ENCODE results near the gene MSL2. TPM values are rescaled to one million over a fixed set of nuclear protein-coding genes. Genes with fewer than 3 reads are reported as not detected.

The MSL2 gene
- total RNA-seq (2021; ENCODE audit: unreplicated experiment): 35.6 TPM
- polyA plus RNA-seq (2012; ENCODE audit: insufficient read length): 23.7 TPM
- percentile 96 among the genes with signal in this experiment for Bru-seq, nascent RNA
- BruChase-seq, experiment 1, labeled RNA remaining after a 2-hour chase: percentile 97 among the genes with signal in this experiment
- percentile 93 among the genes with signal in this experiment for BruChase-seq, experiment 2, labeled RNA remaining after a 6-hour chase
- long read RNA-seq, full-length matches to known transcripts: 13 of 23 reads
- long read RNA-seq, partial matches to known transcripts: 0 of 23 reads
- long read RNA-seq, other reads (novel, unspliced or antisense): 10 of 23 reads

DNA sequence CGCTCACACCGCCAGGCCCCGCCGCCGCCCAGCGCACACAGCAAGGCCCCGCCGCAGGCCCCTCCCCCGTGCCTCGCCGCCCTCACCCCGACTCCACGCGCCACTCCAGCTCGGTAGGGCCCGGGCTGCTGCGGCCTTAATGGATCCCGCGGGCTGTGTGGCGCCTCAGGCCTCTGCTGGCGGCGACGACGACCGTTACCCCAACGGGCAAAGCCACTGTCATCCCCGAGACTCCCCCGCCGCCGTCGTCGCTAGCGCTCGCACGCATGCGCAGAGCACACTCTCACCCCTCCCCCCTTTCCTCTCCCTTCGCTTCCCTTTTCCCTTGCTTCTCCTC, at the start of gene MSL2:
Gene MSL2 (minus strand): TSS at position 272 of the 337 bp plus-strand sequence. CDS start 1,222 bp downstream, outside the sequence.
- POLR2A ChIA-PET: interaction anchor here (0.6 to 0.9 kb wide), 7 partner anchors 13 to 557 kb away, joined by 3 to 15 read pairs (median 7); partner anchors contain the start of gene STAG1
- BruUV-seq (replicated peaks): no TSS peak
- Histone ChIP-seq H3K36me3 (ENCODE audit: control insufficient read depth, insufficient read depth, low read length) (no peaks in the 10 kb centered on the region; the same call in 1 of the 2 replicates), H3K4me3 (ENCODE audit: low read depth in 2 of 2, low read length in 2 of 2) (peak within 1 kb of the TSS; percentile 97), H3K27me3 (ENCODE audit: control insufficient read depth, insufficient read depth, low read length) (no peaks in the 10 kb centered on the region), H3K4me1 (ENCODE audit: control insufficient read depth, insufficient read depth, low read length) (peaks cover 9% of the 10 kb centered on the region), H3K9me3 (ENCODE audit: control insufficient read depth, insufficient read depth, low read depth, low read length) (no peaks in the 10 kb centered on the region), H3K27ac (ENCODE audit: low read length) (peak within 1 kb of the TSS; percentile 100)
- in situ Hi-C loops (cut with HindIII; ENCODE audit: low pct_unique_long_range_greater_than_20kb, low sequenced_read_pairs) (no loop called here), intact Hi-C loops (cut with micrococcal nuclease; ENCODE audit: unreplicated experiment) (no loop called here)
- DNase-seq (ENCODE audit: low read depth, low spot score) (no peak), ATAC-seq (no peak)
- CTCF ChIA-PET: interaction anchor here (0.6 kb wide), 2 partner anchors 16 to 1006 kb away, joined by 5 to 8 read pairs; no protein-coding TSS in a partner anchor
- TF ChIP-seq SIN3A (IDR thresholded peaks at IDR 0.05; ENCODE audit: borderline replicate concordance, insufficient read depth, low read depth, low read length): no peak; the same call in 1 of the 2 replicates

DNA sequence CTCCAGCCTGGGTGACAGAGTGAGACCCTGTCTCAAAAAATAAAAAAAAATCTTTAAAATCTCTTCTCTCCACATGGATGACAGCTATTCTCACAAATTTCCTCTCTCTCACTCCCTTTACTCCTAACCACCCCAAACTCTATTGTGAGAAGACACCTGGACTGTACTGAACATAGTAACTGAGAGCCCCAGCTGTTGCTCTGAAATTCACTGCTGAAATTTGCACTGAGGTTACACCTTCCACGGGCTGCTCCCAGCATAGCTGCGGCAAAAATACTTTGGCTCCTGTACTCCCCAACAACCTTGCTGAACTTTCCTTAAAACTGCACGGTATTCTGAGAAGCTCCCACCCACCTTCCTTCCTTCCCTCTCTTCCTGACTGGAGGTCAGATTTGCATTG, 49.6 kb upstream of the MSL2 start:
- H3K36me3 ChIP-seq (ENCODE audit: control insufficient read depth, insufficient read depth, low read length): no peaks in the 10 kb centered on the region
- POLR2A ChIA-PET: no interaction called here
- BruUV-seq (replicated peaks): no TSS peak
- H3K27ac ChIP-seq (ENCODE audit: low read length): no peak overlapping the region
- in situ Hi-C loops (cut with HindIII; ENCODE audit: low pct_unique_long_range_greater_than_20kb, low sequenced_read_pairs): no loop called here
- no peak overlapping the region for H3K4me3 ChIP-seq (ENCODE audit: low read depth in 2 of 2, low read length in 2 of 2)
- H3K9me3 ChIP-seq (ENCODE audit: control insufficient read depth, insufficient read depth, low read depth, low read length): no peaks in the 10 kb centered on the region
- intact Hi-C loops (cut with micrococcal nuclease; ENCODE audit: unreplicated experiment): loop anchor here (10.0 kb wide), 1 partner anchor 171 kb away; no protein-coding TSS in a partner anchor
- no peaks in the 10 kb centered on the region for H3K27me3 ChIP-seq (ENCODE audit: control insufficient read depth, insufficient read depth, low read length)
- ATAC-seq (no peak), DNase-seq (ENCODE audit: low read depth, low spot score) (no peak)
- CTCF ChIA-PET: no interaction called here
- no peaks in the 10 kb centered on the region for H3K4me1 ChIP-seq (ENCODE audit: control insufficient read depth, insufficient read depth, low read length)
- TF ChIP-seq, protein P1, sequence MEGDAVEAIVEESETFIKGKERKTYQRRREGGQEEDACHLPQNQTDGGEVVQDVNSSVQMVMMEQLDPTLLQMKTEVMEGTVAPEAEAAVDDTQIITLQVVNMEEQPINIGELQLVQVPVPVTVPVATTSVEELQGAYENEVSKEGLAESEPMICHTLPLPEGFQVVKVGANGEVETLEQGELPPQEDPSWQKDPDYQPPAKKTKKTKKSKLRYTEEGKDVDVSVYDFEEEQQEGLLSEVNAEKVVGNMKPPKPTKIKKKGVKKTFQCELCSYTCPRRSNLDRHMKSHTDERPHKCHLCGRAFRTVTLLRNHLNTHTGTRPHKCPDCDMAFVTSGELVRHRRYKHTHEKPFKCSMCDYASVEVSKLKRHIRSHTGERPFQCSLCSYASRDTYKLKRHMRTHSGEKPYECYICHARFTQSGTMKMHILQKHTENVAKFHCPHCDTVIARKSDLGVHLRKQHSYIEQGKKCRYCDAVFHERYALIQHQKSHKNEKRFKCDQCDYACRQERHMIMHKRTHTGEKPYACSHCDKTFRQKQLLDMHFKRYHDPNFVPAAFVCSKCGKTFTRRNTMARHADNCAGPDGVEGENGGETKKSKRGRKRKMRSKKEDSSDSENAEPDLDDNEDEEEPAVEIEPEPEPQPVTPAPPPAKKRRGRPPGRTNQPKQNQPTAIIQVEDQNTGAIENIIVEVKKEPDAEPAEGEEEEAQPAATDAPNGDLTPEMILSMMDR (IDR thresholded peaks at IDR 0.05): no peak
- TF ChIP-seq POLR2AphosphoS5 (IDR thresholded peaks at IDR 0.05; ENCODE audit: low read depth, low read length) (no peak), REST (IDR thresholded peaks at IDR 0.05; ENCODE audit: insufficient read depth in 1 of 2, low read depth in 2 of 2, low read length in 1 of 2) (no peak), SIN3A (IDR thresholded peaks at IDR 0.05; ENCODE audit: borderline replicate concordance, insufficient read depth, low read depth, low read length) (no peak), TCF7L2 (IDR thresholded peaks at IDR 0.05; ENCODE audit: low read depth, low read length) (no peak)

DNA sequence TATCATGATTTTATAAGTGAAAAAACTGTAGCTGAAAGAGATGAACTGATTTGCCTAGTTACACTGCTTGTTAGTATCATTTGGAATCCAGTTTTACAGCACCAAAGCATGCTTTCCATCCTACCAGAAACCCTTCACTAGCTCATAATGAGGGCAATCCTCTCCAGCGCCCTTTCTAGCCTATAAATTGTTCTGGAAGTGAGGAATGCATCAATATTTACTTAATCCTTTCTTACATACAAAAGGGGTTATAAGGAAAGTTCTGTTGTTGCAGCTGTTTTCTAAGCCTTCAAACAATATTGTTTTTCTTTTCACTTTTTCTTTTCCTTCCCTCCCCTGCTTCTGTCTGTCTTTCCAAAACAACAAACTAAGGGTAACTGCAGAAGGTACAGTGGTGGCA, 43.0 kb upstream of the MSL2 start:
- ChIA-PET POLR2A (interaction anchor here (0.6 kb wide), 1 partner anchor 46 kb away, joined by 7 read pairs; no protein-coding TSS in a partner anchor), CTCF (no interaction called here)
- H3K4me1 ChIP-seq (ENCODE audit: control insufficient read depth, insufficient read depth, low read length): no peaks in the 10 kb centered on the region
- no TSS peak for BruUV-seq (replicated peaks)
- H3K4me3 ChIP-seq (ENCODE audit: low read depth in 2 of 2, low read length in 2 of 2): no peak overlapping the region
- no peaks in the 10 kb centered on the region for H3K36me3 ChIP-seq (ENCODE audit: control insufficient read depth, insufficient read depth, low read length)
- H3K27ac ChIP-seq (ENCODE audit: low read length): no peak overlapping the region
- TF ChIP-seq REST (IDR thresholded peaks at IDR 0.05; ENCODE audit: insufficient read depth in 1 of 2, low read depth in 2 of 2, low read length in 1 of 2) (no peak), POLR2AphosphoS5 (IDR thresholded peaks at IDR 0.05; ENCODE audit: low read depth, low read length) (no peak), TCF7L2 (IDR thresholded peaks at IDR 0.05; ENCODE audit: low read depth, low read length) (no peak), SIN3A (IDR thresholded peaks at IDR 0.05; ENCODE audit: borderline replicate concordance, insufficient read depth, low read depth, low read length) (no peak)
- TF ChIP-seq, protein P1 (IDR thresholded peaks at IDR 0.05): no peak
- in situ Hi-C loops (cut with HindIII; ENCODE audit: low pct_unique_long_range_greater_than_20kb, low sequenced_read_pairs): no loop called here
- no peaks in the 10 kb centered on the region for H3K27me3 ChIP-seq (ENCODE audit: control insufficient read depth, insufficient read depth, low read length)
- no peaks in the 10 kb centered on the region for H3K9me3 ChIP-seq (ENCODE audit: control insufficient read depth, insufficient read depth, low read depth, low read length)
- intact Hi-C loops (cut with micrococcal nuclease; ENCODE audit: unreplicated experiment): no loop called here
- ATAC-seq (no peak), DNase-seq (ENCODE audit: low read depth, low spot score) (no peak)
